DND-41 (cell line): ENCODE measurements around the gene SHISA6.

Source experiments
- ATAC-seq: fragments of 200-7000 bp; cut with Tn5 transposase; 3 replicates; pipeline ENCODE4 v1.9.1; 2021; ENCODE audit warnings: low read depth; ENCODE audit not compliant: insufficient read depth
- DNase-seq: peaks from one replicate; pipeline ENCODE4 v3.0.0-alpha.2; 2020
- H2AFZ ChIP-seq: 2 replicates; pipeline ENCODE4 v1.6.0; 2012; ENCODE audit warnings: low read depth, low read length
- H3K27ac ChIP-seq: 2 replicates; pipeline ENCODE4 v1.5.1; 2012; ENCODE audit warnings: low read length, inconsistent platforms
- H3K27me3 ChIP-seq: fragments of 200-600 bp; sonication (generic); 2 replicates; pipeline ENCODE4 v1.6.0; 2012; ENCODE audit warnings: low read length, mild to moderate bottlenecking, inconsistent platforms; ENCODE audit not compliant: insufficient read depth, poor library complexity
- H3K36me3 ChIP-seq: 2 replicates; pipeline ENCODE4 v1.5.1; 2012; ENCODE audit warnings: low read length, inconsistent platforms; ENCODE audit not compliant: insufficient read depth
- H3K4me1 ChIP-seq: 2 replicates; pipeline ENCODE4 v1.5.1; 2012; ENCODE audit warnings: mild to moderate bottlenecking, low read length; ENCODE audit not compliant: insufficient read depth
- H3K4me2 ChIP-seq: 2 replicates; pipeline ENCODE4 v1.6.0; 2012; ENCODE audit warnings: mild to moderate bottlenecking, moderate library complexity, low read length, inconsistent platforms; ENCODE audit not compliant: insufficient read depth
- H3K4me3 ChIP-seq, 2 experiments: fragments of 200-600 bp in 1 of 2; shearing (Covaris generic) in 1 of 2; 2 replicates each; pipeline ENCODE4 v1.5.1; 2012 to 2016; ENCODE audit warnings: inconsistent platforms in 2 of 2, low read length in 2 of 2, mild to moderate bottlenecking in 2 of 2, low read depth in 1 of 2, moderate library complexity in 1 of 2
- H3K79me2 ChIP-seq: 2 replicates; pipeline ENCODE4 v1.6.0; 2012; ENCODE audit warnings: low read length, inconsistent platforms; ENCODE audit not compliant: insufficient read depth
- H3K9ac ChIP-seq: 2 replicates; pipeline ENCODE4 v1.6.0; 2012; ENCODE audit warnings: low read depth, mild to moderate bottlenecking, inconsistent platforms, low read length, moderate library complexity
- H3K9me3 ChIP-seq: 2 replicates; pipeline ENCODE4 v1.5.1; 2012; ENCODE audit warnings: low read length, moderate library complexity, mild to moderate bottlenecking, inconsistent platforms; ENCODE audit not compliant: insufficient read depth, severe bottlenecking
- H4K20me1 ChIP-seq: 2 replicates; pipeline ENCODE4 v1.6.0; 2012; ENCODE audit warnings: low read length; ENCODE audit not compliant: insufficient read depth
- EZH2 ChIP-seq: IDR thresholded peaks from 3 replicates; pipeline ENCODE4 v1.6.1; 2012; ENCODE audit warnings: borderline replicate concordance, low read depth, mild to moderate bottlenecking, moderate library complexity, low read length, inconsistent platforms; ENCODE audit not compliant: severe bottlenecking
- TF ChIP-seq, protein P1 (sequence below): IDR thresholded peaks from 2 replicates; pipeline ENCODE4 v1.5.1; 2012; ENCODE audit warnings: borderline replicate concordance, low read length, moderate library complexity, mild to moderate bottlenecking; ENCODE audit not compliant: poor library complexity, severe bottlenecking; ENCODE audit errors: extremely low read depth

The SHISA6 gene

DNA sequence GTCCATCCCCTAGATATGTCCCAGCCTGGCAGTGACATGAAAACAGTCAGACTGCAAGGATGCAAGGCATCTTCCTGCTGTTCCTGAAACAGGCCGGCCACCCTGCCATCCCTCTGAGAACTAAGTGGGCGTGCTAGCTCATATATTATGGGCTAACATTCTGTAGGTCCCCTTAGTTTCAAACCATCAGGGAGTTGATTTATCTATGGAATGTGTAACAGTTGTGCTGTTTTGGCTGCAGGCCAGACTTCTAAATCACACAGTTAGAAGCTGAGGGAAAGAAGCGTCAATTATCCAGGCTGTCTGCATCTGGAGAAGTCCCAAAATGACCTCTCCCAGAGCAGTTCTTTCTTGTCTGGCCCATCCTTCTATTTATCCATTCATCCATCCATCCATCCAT, 254.6 kb downstream of the SHISA6 start:
- Histone ChIP-seq H4K20me1 (no peaks in the 10 kb centered on the region), H3K9ac (no peak overlapping the region), H3K4me3 (no peak overlapping the region), H3K27ac (no peak overlapping the region), H3K9me3 (no peaks in the 10 kb centered on the region), H3K4me2 (no peak overlapping the region), H3K27me3 (no peaks in the 10 kb centered on the region), H3K36me3 (no peaks in the 10 kb centered on the region), H3K79me2 (no peaks in the 10 kb centered on the region), H3K4me1 (no peaks in the 10 kb centered on the region), H2AFZ (no peak overlapping the region)
- DNase-seq (no peak), ATAC-seq (no peak)
- TF ChIP-seq, protein P1, sequence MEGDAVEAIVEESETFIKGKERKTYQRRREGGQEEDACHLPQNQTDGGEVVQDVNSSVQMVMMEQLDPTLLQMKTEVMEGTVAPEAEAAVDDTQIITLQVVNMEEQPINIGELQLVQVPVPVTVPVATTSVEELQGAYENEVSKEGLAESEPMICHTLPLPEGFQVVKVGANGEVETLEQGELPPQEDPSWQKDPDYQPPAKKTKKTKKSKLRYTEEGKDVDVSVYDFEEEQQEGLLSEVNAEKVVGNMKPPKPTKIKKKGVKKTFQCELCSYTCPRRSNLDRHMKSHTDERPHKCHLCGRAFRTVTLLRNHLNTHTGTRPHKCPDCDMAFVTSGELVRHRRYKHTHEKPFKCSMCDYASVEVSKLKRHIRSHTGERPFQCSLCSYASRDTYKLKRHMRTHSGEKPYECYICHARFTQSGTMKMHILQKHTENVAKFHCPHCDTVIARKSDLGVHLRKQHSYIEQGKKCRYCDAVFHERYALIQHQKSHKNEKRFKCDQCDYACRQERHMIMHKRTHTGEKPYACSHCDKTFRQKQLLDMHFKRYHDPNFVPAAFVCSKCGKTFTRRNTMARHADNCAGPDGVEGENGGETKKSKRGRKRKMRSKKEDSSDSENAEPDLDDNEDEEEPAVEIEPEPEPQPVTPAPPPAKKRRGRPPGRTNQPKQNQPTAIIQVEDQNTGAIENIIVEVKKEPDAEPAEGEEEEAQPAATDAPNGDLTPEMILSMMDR, result no peak
- TF ChIP-seq EZH2, result no peak

DNA sequence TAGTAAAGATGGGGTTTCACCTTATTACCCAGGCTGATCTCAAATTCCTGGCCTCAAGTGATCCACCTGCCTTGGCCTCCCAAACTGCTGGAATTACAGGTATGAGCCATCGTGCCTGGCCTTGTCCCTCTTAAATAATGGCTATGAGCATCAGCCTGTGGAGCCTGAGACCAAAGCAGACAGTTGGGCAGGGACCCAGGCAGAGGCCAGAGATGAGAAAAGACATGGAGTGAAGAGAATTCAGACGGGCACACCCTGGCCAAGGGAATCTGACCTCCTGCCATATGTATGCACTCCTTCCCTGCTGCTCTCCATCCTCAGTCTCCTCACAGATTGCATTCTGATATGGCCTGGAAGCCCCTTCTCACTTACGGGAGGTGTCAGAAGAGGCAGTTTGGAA, 258.9 kb downstream of the SHISA6 start:
- Histone ChIP-seq H3K9me3 (no peaks in the 10 kb centered on the region), H3K4me3 (no peak overlapping the region), H3K9ac (no peak overlapping the region), H3K79me2 (no peaks in the 10 kb centered on the region), H4K20me1 (no peaks in the 10 kb centered on the region), H3K27ac (no peak overlapping the region), H2AFZ (no peak overlapping the region), H3K27me3 (no peaks in the 10 kb centered on the region), H3K4me2 (no peak overlapping the region), H3K4me1 (no peaks in the 10 kb centered on the region), H3K36me3 (no peaks in the 10 kb centered on the region)
- no peak for ATAC-seq
- TF ChIP-seq EZH2, result no peak
- TF ChIP-seq, protein P1, result no peak
- no peak for DNase-seq

DNA sequence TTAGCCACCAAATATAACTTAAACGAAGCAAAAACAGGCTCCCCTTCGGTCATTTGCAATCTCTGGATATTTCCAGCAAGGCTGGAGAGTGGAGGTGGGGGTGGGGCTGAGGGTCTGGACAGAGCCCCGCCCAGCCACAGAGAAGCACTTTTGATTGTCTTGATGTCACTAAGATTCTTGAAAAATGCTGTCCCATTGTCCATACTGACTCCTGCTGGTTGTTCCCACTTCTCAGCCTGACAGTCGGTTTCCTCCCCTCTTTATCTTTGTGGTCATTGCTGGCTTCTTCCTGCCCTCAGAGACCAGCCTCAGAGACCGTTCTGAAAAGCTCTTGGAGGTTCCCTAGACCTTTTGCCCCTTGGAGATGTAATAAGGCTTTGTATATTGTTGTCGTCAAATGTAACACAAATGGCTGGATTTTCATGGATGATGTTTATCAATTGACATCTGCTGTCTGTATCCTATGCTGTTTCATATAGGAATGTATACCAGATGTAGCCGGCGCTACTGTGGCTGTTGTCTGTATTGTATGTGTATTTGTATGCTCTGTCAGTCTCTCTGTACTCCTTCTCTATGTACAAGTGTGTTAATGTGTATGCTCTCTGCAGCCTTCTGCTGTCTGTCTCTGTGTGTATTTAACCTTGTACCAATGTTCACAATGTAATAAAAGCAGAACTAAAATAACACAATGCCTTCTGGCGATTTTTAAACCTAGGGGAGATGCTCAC, 262.5 kb downstream of the SHISA6 start:
- no peak overlapping the region for H3K27ac ChIP-seq
- no peaks in the 10 kb centered on the region for H3K27me3 ChIP-seq
- DNase-seq (no peak), ATAC-seq (no peak)
- TF ChIP-seq, protein P1, result no peak
- TF ChIP-seq EZH2, result no peak
- H4K20me1 ChIP-seq, result no peaks in the 10 kb centered on the region
- no peaks in the 10 kb centered on the region for H3K9me3 ChIP-seq
- H2AFZ ChIP-seq, result no peak overlapping the region
- no peak overlapping the region for H3K4me2 ChIP-seq
- H3K9ac ChIP-seq, result no peak overlapping the region
- no peaks in the 10 kb centered on the region for H3K79me2 ChIP-seq
- no peaks in the 10 kb centered on the region for H3K36me3 ChIP-seq
- H3K4me3 ChIP-seq, result no peak overlapping the region
- H3K4me1 ChIP-seq, result no peaks in the 10 kb centered on the region

DNA sequence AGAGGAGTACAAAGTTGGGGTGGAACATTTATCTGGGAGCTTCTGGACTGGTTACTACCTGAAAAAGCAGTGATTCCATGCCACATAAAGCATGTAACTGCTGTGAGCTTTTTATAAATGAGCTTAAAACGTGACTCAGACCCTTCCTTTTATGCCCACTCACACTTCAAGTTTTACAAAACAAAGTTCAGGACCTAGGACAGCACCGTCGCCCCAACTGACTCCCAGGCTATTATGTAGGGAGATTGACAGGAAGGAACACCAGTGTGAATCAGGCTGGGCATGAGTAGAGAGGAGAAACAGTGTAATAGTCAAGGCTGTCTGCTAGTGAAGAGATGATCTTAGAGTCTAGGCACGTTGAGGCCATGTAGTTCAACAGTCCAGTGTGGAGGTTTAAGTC, 265.6 kb downstream of the SHISA6 start:
- Histone ChIP-seq H3K27me3 (no peaks in the 10 kb centered on the region), H4K20me1 (no peaks in the 10 kb centered on the region), H3K4me3 (no peak overlapping the region), H3K36me3 (no peaks in the 10 kb centered on the region), H2AFZ (no peak overlapping the region), H3K9ac (no peak overlapping the region), H3K4me2 (no peak overlapping the region), H3K79me2 (no peaks in the 10 kb centered on the region), H3K4me1 (no peaks in the 10 kb centered on the region), H3K9me3 (no peaks in the 10 kb centered on the region), H3K27ac (no peak overlapping the region)
- ATAC-seq (peak; percentile 78), DNase-seq (peak; percentile 58)
- TF ChIP-seq, protein P1, result no peak
- no peak for TF ChIP-seq EZH2
